Measurements from ENCODE around the gene DCPS.
A peak's percentile ranks its signal among the peaks of the same experiment; 100 is the strongest.

Gene DCPS

GRCh38 chr11:126334659-126335462 is 31.0 kb downstream of the DCPS start:
- Histone ChIP-seq H3K79me2 (ENCODE audit: control insufficient read depth, insufficient read depth, low read length, poor library complexity) (peaks cover 1% of the 10 kb centered on the region), H3K4me1 (ENCODE audit: control insufficient read depth in 1 of 2, insufficient read depth in 2 of 2, low read length in 2 of 2) (peaks cover 23 to 33% of the 10 kb centered on the region in 2 experiments), H4K8ac (ENCODE audit: low read depth, low read length) (no peak overlapping the region), H2BK5ac (ENCODE audit: low read depth, low read length, poor library complexity) (peak overlapping the region; percentile 18), H3K27me3 (ENCODE audit: insufficient read depth, low read length) (no peaks in the 10 kb centered on the region), H3K18ac (ENCODE audit: low read length) (no peak overlapping the region), H3K14ac (ENCODE audit: low read length) (no peak overlapping the region), H3K79me1 (ENCODE audit: low read length) (peaks cover 6% of the 10 kb centered on the region), H3K4me2 (ENCODE audit: low read length) (peak overlapping the region; percentile 0), H4K91ac (ENCODE audit: low read depth, low read length) (peak overlapping the region; percentile 42), H3K4me3 (ENCODE audit: low read depth, low read length) (no peak overlapping the region), H3K27ac (ENCODE audit: low read depth, low read length) (peak overlapping the region; percentile 15), H2AK5ac (ENCODE audit: low read length) (no peak overlapping the region), H3K9me3 (ENCODE audit: insufficient read depth, low read depth, low read length) (no peaks in the 10 kb centered on the region), H2BK12ac (ENCODE audit: low read length) (peak overlapping the region; percentile 37), H3K4ac (ENCODE audit: low read depth, low read length) (no peak overlapping the region), H2AFZ (ENCODE audit: insufficient read depth, low read length, poor library complexity) (no peak overlapping the region), H3K9ac (ENCODE audit: low read length) (no peak overlapping the region), H2BK120ac (ENCODE audit: insufficient read depth, low read length, poor library complexity) (no peak overlapping the region), H3K23ac (ENCODE audit: low read length) (no peak overlapping the region), H3K36me3 (ENCODE audit: control insufficient read depth in 1 of 2, insufficient read depth in 2 of 2, low read length in 2 of 2) (peaks cover 6 to 9% of the 10 kb centered on the region in 2 experiments), H4K12ac (ENCODE audit: low read depth, low read length) (no peak overlapping the region)
- DNase-seq, result no peak
- no CpG with 5 or more reads among the region's 6 CpGs for WGBS (ENCODE audit: extremely low coverage, insufficient coverage, insufficient read length)

GRCh38 chr11:126335463-126335760 is 31.6 kb downstream of the DCPS start:
- Histone ChIP-seq H3K4me2 (ENCODE audit: low read length) (no peak overlapping the region), H2AK5ac (ENCODE audit: low read length) (no peak overlapping the region), H2BK120ac (ENCODE audit: insufficient read depth, low read length, poor library complexity) (no peak overlapping the region), H3K36me3 (ENCODE audit: control insufficient read depth in 1 of 2, insufficient read depth in 2 of 2, low read length in 2 of 2) (peaks cover 6 to 9% of the 10 kb centered on the region in 2 experiments), H3K27ac (ENCODE audit: low read depth, low read length) (peak overlapping the region; percentile 15), H3K9ac (ENCODE audit: low read length) (no peak overlapping the region), H3K18ac (ENCODE audit: low read length) (no peak overlapping the region), H4K8ac (ENCODE audit: low read depth, low read length) (no peak overlapping the region), H3K4me3 (ENCODE audit: low read depth, low read length) (no peak overlapping the region), H3K9me3 (ENCODE audit: insufficient read depth, low read depth, low read length) (no peaks in the 10 kb centered on the region), H3K4ac (ENCODE audit: low read depth, low read length) (no peak overlapping the region), H3K4me1 (ENCODE audit: control insufficient read depth in 1 of 2, insufficient read depth in 2 of 2, low read length in 2 of 2) (peaks cover 28 to 35% of the 10 kb centered on the region in 2 experiments), H3K79me2 (ENCODE audit: control insufficient read depth, insufficient read depth, low read length, poor library complexity) (peaks cover 1% of the 10 kb centered on the region), H3K14ac (ENCODE audit: low read length) (peak overlapping the region; percentile 37), H3K79me1 (ENCODE audit: low read length) (peaks cover 6% of the 10 kb centered on the region), H4K12ac (ENCODE audit: low read depth, low read length) (no peak overlapping the region), H4K91ac (ENCODE audit: low read depth, low read length) (no peak overlapping the region), H2BK12ac (ENCODE audit: low read length) (peak overlapping the region; percentile 37), H2AFZ (ENCODE audit: insufficient read depth, low read length, poor library complexity) (no peak overlapping the region), H2BK5ac (ENCODE audit: low read depth, low read length, poor library complexity) (peak overlapping the region; percentile 18), H3K27me3 (ENCODE audit: insufficient read depth, low read length) (no peaks in the 10 kb centered on the region), H3K23ac (ENCODE audit: low read length) (no peak overlapping the region)
- DNase-seq, result no peak
- no CpG with 5 or more reads among the region's 5 CpGs for WGBS (ENCODE audit: extremely low coverage, insufficient coverage, insufficient read length)

GRCh38 chr11:126336138-126336541 is 32.3 kb downstream of the DCPS start:
- Histone ChIP-seq H2AFZ (ENCODE audit: insufficient read depth, low read length, poor library complexity) (no peak overlapping the region), H2BK120ac (ENCODE audit: insufficient read depth, low read length, poor library complexity) (no peak overlapping the region), H2BK5ac (ENCODE audit: low read depth, low read length, poor library complexity) (no peak overlapping the region), H4K8ac (ENCODE audit: low read depth, low read length) (no peak overlapping the region), H3K14ac (ENCODE audit: low read length) (no peak overlapping the region), H3K9ac (ENCODE audit: low read length) (no peak overlapping the region), H2AK5ac (ENCODE audit: low read length) (no peak overlapping the region), H3K9me3 (ENCODE audit: insufficient read depth, low read depth, low read length) (no peaks in the 10 kb centered on the region), H4K91ac (ENCODE audit: low read depth, low read length) (peak overlapping the region; percentile 11), H3K27me3 (ENCODE audit: insufficient read depth, low read length) (no peaks in the 10 kb centered on the region), H3K4me3 (ENCODE audit: low read depth, low read length) (no peak overlapping the region), H3K36me3 (ENCODE audit: control insufficient read depth in 1 of 2, insufficient read depth in 2 of 2, low read length in 2 of 2) (peaks cover 4 to 9% of the 10 kb centered on the region in 2 experiments), H3K18ac (ENCODE audit: low read length) (no peak overlapping the region), H4K12ac (ENCODE audit: low read depth, low read length) (no peak overlapping the region), H3K27ac (ENCODE audit: low read depth, low read length) (peak overlapping the region; percentile 26), H2BK12ac (ENCODE audit: low read length) (no peak overlapping the region), H3K4me2 (ENCODE audit: low read length) (no peak overlapping the region), H3K4ac (ENCODE audit: low read depth, low read length) (no peak overlapping the region), H3K79me2 (ENCODE audit: control insufficient read depth, insufficient read depth, low read length, poor library complexity) (peaks cover 1% of the 10 kb centered on the region), H3K4me1 (ENCODE audit: control insufficient read depth in 1 of 2, insufficient read depth in 2 of 2, low read length in 2 of 2) (peaks cover 29 to 35% of the 10 kb centered on the region in 2 experiments), H3K79me1 (ENCODE audit: low read length) (peaks cover 6% of the 10 kb centered on the region), H3K23ac (ENCODE audit: low read length) (no peak overlapping the region)
- WGBS (ENCODE audit: extremely low coverage, insufficient coverage, insufficient read length), result no CpG with 5 or more reads among the region's 8 CpGs
- DNase-seq, result no peak

GRCh38 chr11:126336671-126337101 is 32.8 kb downstream of the DCPS start:
- peak overlapping the region; percentile 9 for H4K12ac ChIP-seq (ENCODE audit: low read depth, low read length)
- H3K4ac ChIP-seq (ENCODE audit: low read depth, low read length), result peak overlapping the region; percentile 12
- H3K4me3 ChIP-seq (ENCODE audit: low read depth, low read length), result peak overlapping the region; percentile 19
- H2BK120ac ChIP-seq (ENCODE audit: insufficient read depth, low read length, poor library complexity), result peak overlapping the region; percentile 27
- peaks cover 6% of the 10 kb centered on the region for H3K79me1 ChIP-seq (ENCODE audit: low read length)
- peak overlapping the region; percentile 18 for H3K4me2 ChIP-seq (ENCODE audit: low read length)
- peak overlapping the region; percentile 31 for H4K8ac ChIP-seq (ENCODE audit: low read depth, low read length)
- peaks cover 1% of the 10 kb centered on the region for H3K79me2 ChIP-seq (ENCODE audit: control insufficient read depth, insufficient read depth, low read length, poor library complexity)
- H2BK12ac ChIP-seq (ENCODE audit: low read length), result peak overlapping the region; percentile 73
- peak overlapping the region; percentile 58 for H3K27ac ChIP-seq (ENCODE audit: low read depth, low read length)
- H4K91ac ChIP-seq (ENCODE audit: low read depth, low read length), result peak overlapping the region; percentile 74
- H3K9me3 ChIP-seq (ENCODE audit: insufficient read depth, low read depth, low read length), result no peaks in the 10 kb centered on the region
- WGBS (ENCODE audit: extremely low coverage, insufficient coverage, insufficient read length), result no CpG with 5 or more reads among the region's 9 CpGs
- H2BK5ac ChIP-seq (ENCODE audit: low read depth, low read length, poor library complexity), result no peak overlapping the region
- no peaks in the 10 kb centered on the region for H3K27me3 ChIP-seq (ENCODE audit: insufficient read depth, low read length)
- peaks cover 34 to 39% of the 10 kb centered on the region in 2 experiments for H3K4me1 ChIP-seq (ENCODE audit: control insufficient read depth in 1 of 2, insufficient read depth in 2 of 2, low read length in 2 of 2)
- H3K23ac ChIP-seq (ENCODE audit: low read length), result no peak overlapping the region
- DNase-seq, result no peak
- peak overlapping the region; percentile 59 for H3K14ac ChIP-seq (ENCODE audit: low read length)
- peaks cover 0 to 7% of the 10 kb centered on the region in 2 experiments for H3K36me3 ChIP-seq (ENCODE audit: control insufficient read depth in 1 of 2, insufficient read depth in 2 of 2, low read length in 2 of 2)
- peak overlapping the region; percentile 34 for H3K18ac ChIP-seq (ENCODE audit: low read length)
- no peak overlapping the region for H3K9ac ChIP-seq (ENCODE audit: low read length)
- no peak overlapping the region for H2AFZ ChIP-seq (ENCODE audit: insufficient read depth, low read length, poor library complexity)
- H2AK5ac ChIP-seq (ENCODE audit: low read length), result peak overlapping the region; percentile 45
